Endothelial cell of umbilical vein (primary cell): ENCODE results near the gene JMJD6. TPM values are rescaled to one million over a fixed set of nuclear protein-coding genes. Genes with fewer than 3 reads are reported as not detected.

Source experiments
- BruUV-seq: library from RNA; stranded (reverse); fragments of 400-500 nt; replicated peaks from 2 replicates; lab custom pipeline; 2021; lab: Mats Ljungman, UMichigan
- CTCF ChIA-PET: fragments of 300-600, 350-600 bp; sonication (Branson Sonifier 250); formaldehyde crosslinking; loops from one replicate; lab custom pipeline; 2021; ENCODE audit warnings: antibody characterized with exemption, inconsistent platforms; lab: Charles Lee
- POLR2A ChIA-PET: fragments of 300-600, 350-600 bp; sonication (Branson Sonifier 250); formaldehyde crosslinking; loops from one replicate; lab custom pipeline; 2021; ENCODE audit warnings: antibody characterized with exemption, inconsistent platforms; lab: Charles Lee
- DNase-seq: peaks from one replicate; pipeline ENCODE4 v3.0.0-alpha.2; 2011; ENCODE audit warnings: low read depth, low spot score
- FAIRE-seq: peaks from 2 replicates; lab custom pipeline; 2011; peaks lifted over from hg19 to GRCh38; lab: Jason Lieb, UNC
- H2AFZ ChIP-seq: 2 replicates; pipeline ENCODE4 v1.6.0; 2012; ENCODE audit warnings: low read depth, low read length, control low read depth, inconsistent platforms
- H3K27ac ChIP-seq: 2 replicates; pipeline ENCODE4 v1.5.1; 2011; ENCODE audit warnings: low read depth, mild to moderate bottlenecking, control low read depth, low read length, moderate library complexity; ENCODE audit not compliant: insufficient read depth
- H3K27me3 ChIP-seq, 2 experiments: 2 replicates each; pipeline versions ENCODE4 v1.6.0 to v1.6.1; 2011; ENCODE audit warnings: low read length in 2 of 2, mixed read lengths in 1 of 2; ENCODE audit not compliant: control insufficient read depth in 2 of 2, insufficient read depth in 2 of 2
- H3K36me3 ChIP-seq, 2 experiments: 2 replicates in 1 of 2; 3 replicates in 1 of 2; pipeline ENCODE4 v1.5.1; 2011; ENCODE audit warnings: low read length in 2 of 2, mild to moderate bottlenecking in 1 of 2, moderate library complexity in 1 of 2; ENCODE audit not compliant: control insufficient read depth in 2 of 2, insufficient read depth in 2 of 2; ENCODE audit errors: extremely low read depth in 1 of 2
- H3K4me1 ChIP-seq: 3 replicates; pipeline ENCODE4 v1.5.1; 2011; ENCODE audit warnings: mild to moderate bottlenecking, low read length; ENCODE audit not compliant: control insufficient read depth, insufficient read depth; ENCODE audit errors: extremely low read depth
- H3K4me2 ChIP-seq: 2 replicates; pipeline ENCODE4 v1.6.1; 2011; ENCODE audit warnings: low read length, control low read depth, mixed read lengths; ENCODE audit not compliant: insufficient read depth
- H3K4me3 ChIP-seq, 3 experiments: fragments of 200-600 bp in 1 of 3; sonication (generic), shearing (Covaris generic) in 1 of 3; replicated peaks in 1 of 3; 2 replicates each; pipeline ENCODE4 v1.5.1; 2011 to 2016; ENCODE audit warnings: control low read depth in 3 of 3, low read length in 3 of 3, mild to moderate bottlenecking in 2 of 3, inconsistent platforms in 1 of 3, low read depth in 1 of 3, moderate library complexity in 1 of 3; ENCODE audit not compliant: insufficient read depth in 1 of 3
- H3K79me2 ChIP-seq: 2 replicates; pipeline ENCODE4 v1.6.0; 2012; ENCODE audit warnings: low read length, inconsistent platforms; ENCODE audit not compliant: control insufficient read depth, insufficient read depth
- H3K9ac ChIP-seq: replicated peaks from 2 replicates; pipeline ENCODE3; 2011; ENCODE audit warnings: low read length, control low read depth; ENCODE audit not compliant: insufficient read depth; ENCODE audit errors: extremely low read depth
- H3K9me1 ChIP-seq: replicated peaks from 3 replicates; pipeline ENCODE4 v1.6.0; 2011; ENCODE audit warnings: mild to moderate bottlenecking, low read length; ENCODE audit not compliant: control insufficient read depth, insufficient read depth; ENCODE audit errors: extremely low read depth
- H3K9me3 ChIP-seq: replicated peaks from 2 replicates; pipeline ENCODE4 v1.5.1; 2012; ENCODE audit warnings: low read length, inconsistent platforms; ENCODE audit not compliant: control insufficient read depth, insufficient read depth
- H4K20me1 ChIP-seq: replicated peaks from 2 replicates; pipeline ENCODE3; 2011; ENCODE audit warnings: mild to moderate bottlenecking, low read length; ENCODE audit not compliant: control insufficient read depth, insufficient read depth; ENCODE audit errors: extremely low read depth
- EZH2 ChIP-seq: IDR thresholded peaks from 2 replicates; pipeline ENCODE4 v1.6.1; 2012; ENCODE audit warnings: borderline replicate concordance, low read depth, mild to moderate bottlenecking, moderate library complexity, low read length, inconsistent platforms; ENCODE audit not compliant: severe bottlenecking
- FOS ChIP-seq: IDR thresholded peaks from 2 replicates; pipeline ENCODE4 v1.6.1; 2011; ENCODE audit warnings: mild to moderate bottlenecking, low read length, moderate library complexity, borderline replicate concordance; ENCODE audit not compliant: insufficient read depth
- GATA2 ChIP-seq: IDR thresholded peaks from 2 replicates; pipeline ENCODE4 v1.7.0; 2011; ENCODE audit warnings: low read depth, mild to moderate bottlenecking, moderate library complexity, mixed read lengths, low read length; ENCODE audit not compliant: insufficient read length, insufficient read depth
- JUN ChIP-seq: IDR thresholded peaks from 2 replicates; pipeline ENCODE4 v1.6.1; 2011; ENCODE audit warnings: borderline replicate concordance, low read depth; ENCODE audit not compliant: insufficient read length, insufficient read depth
- MYC ChIP-seq: IDR thresholded peaks from one replicate; pipeline ENCODE4 v1.6.1; 2011; ENCODE audit warnings: mild to moderate bottlenecking, low read depth, low read length
- POLR2A ChIP-seq: IDR thresholded peaks from 2 replicates; pipeline ENCODE4 v1.6.1; 2012; ENCODE audit warnings: low read depth, mild to moderate bottlenecking, control low read depth, low read length
- POLR2AphosphoS5 ChIP-seq: IDR thresholded peaks from 2 replicates; pipeline ENCODE4 v1.6.1; 2012; ENCODE audit warnings: low read depth, mild to moderate bottlenecking, control low read depth, low read length, moderate library complexity; ENCODE audit not compliant: insufficient read depth
- dilution Hi-C: fragments of 300-500 bp; cut with MboI; formaldehyde crosslinking; loops from one replicate; pipeline ENCODE4 v1.15.0; 2019; ENCODE audit warnings: low sequenced_read_pairs; ENCODE audit not compliant: extremely low pct_ligation_motif_present
- intact Hi-C: fragments of 100-400 bp; cut with micrococcal nuclease; formaldehyde crosslinking; loops from one replicate; pipeline ENCODE4 v1.10.0; 2022
- polyA plus RNA-seq, 4 experiments: library from polyadenylated mRNA; depleted of rRNA in 3 of 4; stranded (reverse) in 3 of 4; unstranded in 1 of 4; fragments of >200 nt; gene quantifications; 2 replicates each; pipeline versions ENCODE4 v1.2.1 to v1.2.3, GENCODE V29; 2011 to 2012; ENCODE audit warnings: missing spikeins in 1 of 4
- total RNA-seq: library from RNA; stranded (reverse); gene quantifications from 2 replicates; pipeline ENCODE4 v1.2.3, GENCODE V29; 2021
- TF ChIP-seq, protein P1 (sequence below), 2 donors: IDR thresholded peaks; 1 replicate in 1 of 2; 2 replicates in 1 of 2; pipeline ENCODE4 v1.5.1; 2011; ENCODE audit warnings: low read length in 2 of 2, mild to moderate bottlenecking in 2 of 2, moderate library complexity in 2 of 2, control low read depth in 1 of 2, inconsistent platforms in 1 of 2, low read depth in 1 of 2; ENCODE audit not compliant: insufficient read depth in 1 of 2; ENCODE audit errors: extremely low read depth in 1 of 2
- TF ChIP-seq, protein P2 (sequence below): IDR thresholded peaks from 2 replicates; pipeline ENCODE4 v1.6.1; 2011; ENCODE audit not compliant: insufficient read depth, insufficient read length

Gene JMJD6
- total and polyA plus RNA-seq, 2 donors (not counting 3 experiments of a cell fraction or from before 2014, with no cell fraction given), result 19.8 to 36.6 TPM

- no peak overlapping the region for H3K9ac ChIP-seq
- no peaks in the 10 kb centered on the region for H4K20me1 ChIP-seq
- no peak for DNase-seq
- ChIA-PET CTCF (interaction anchor here (0.8 to 1.4 kb wide), 2 partner anchors 8 to 22 kb away, joined by 3 to 4 read pairs; partner anchors contain the start of genes JMJD6 and METTL23), POLR2A (no interaction called here)
- TF ChIP-seq, protein P1, sequence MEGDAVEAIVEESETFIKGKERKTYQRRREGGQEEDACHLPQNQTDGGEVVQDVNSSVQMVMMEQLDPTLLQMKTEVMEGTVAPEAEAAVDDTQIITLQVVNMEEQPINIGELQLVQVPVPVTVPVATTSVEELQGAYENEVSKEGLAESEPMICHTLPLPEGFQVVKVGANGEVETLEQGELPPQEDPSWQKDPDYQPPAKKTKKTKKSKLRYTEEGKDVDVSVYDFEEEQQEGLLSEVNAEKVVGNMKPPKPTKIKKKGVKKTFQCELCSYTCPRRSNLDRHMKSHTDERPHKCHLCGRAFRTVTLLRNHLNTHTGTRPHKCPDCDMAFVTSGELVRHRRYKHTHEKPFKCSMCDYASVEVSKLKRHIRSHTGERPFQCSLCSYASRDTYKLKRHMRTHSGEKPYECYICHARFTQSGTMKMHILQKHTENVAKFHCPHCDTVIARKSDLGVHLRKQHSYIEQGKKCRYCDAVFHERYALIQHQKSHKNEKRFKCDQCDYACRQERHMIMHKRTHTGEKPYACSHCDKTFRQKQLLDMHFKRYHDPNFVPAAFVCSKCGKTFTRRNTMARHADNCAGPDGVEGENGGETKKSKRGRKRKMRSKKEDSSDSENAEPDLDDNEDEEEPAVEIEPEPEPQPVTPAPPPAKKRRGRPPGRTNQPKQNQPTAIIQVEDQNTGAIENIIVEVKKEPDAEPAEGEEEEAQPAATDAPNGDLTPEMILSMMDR (IDR thresholded peaks at IDR 0.05; ENCODE audit: extremely low read depth in 1 of 2, insufficient read depth in 1 of 2, low read depth in 1 of 2, low read length in 2 of 2), result no peak
- no peak for TF ChIP-seq EZH2
- TF ChIP-seq GATA2, result no peak
- TF ChIP-seq POLR2AphosphoS5, result no peak
- no peak for TF ChIP-seq FOS
- no peak for TF ChIP-seq JUN
- TF ChIP-seq, protein P2, sequence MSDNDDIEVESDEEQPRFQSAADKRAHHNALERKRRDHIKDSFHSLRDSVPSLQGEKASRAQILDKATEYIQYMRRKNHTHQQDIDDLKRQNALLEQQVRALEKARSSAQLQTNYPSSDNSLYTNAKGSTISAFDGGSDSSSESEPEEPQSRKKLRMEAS, result no peak
- TF ChIP-seq POLR2A, result no peak
- no peak for TF ChIP-seq MYC
- no peak for FAIRE-seq
- H3K4me2 ChIP-seq, result no peak overlapping the region
- dilution Hi-C loops, result no loop called here
- BruUV-seq, result no TSS peak
- H3K27ac ChIP-seq, result no peak overlapping the region
- no peak overlapping the region for H3K4me3 ChIP-seq
- intact Hi-C loops, result no loop called here
- no peaks in the 10 kb centered on the region for H3K9me3 ChIP-seq
- H3K4me1 ChIP-seq, result peaks cover 21% of the 10 kb centered on the region
- H3K9me1 ChIP-seq, result no peaks in the 10 kb centered on the region
- H3K79me2 ChIP-seq, result peaks cover 78% of the 10 kb centered on the region
- no peak overlapping the region for H2AFZ ChIP-seq
- no peaks in the 10 kb centered on the region for H3K27me3 ChIP-seq
- no peaks in the 10 kb centered on the region for H3K36me3 ChIP-seq
These were observed 21.6 kb downstream of the JMJD6 start for GRCh38 chr17:76704805-76705204.
